ENCODE data around the gene TMEM88. TPM values are rescaled to one million over a fixed set of nuclear protein-coding genes. Genes with fewer than 3 reads are reported as not detected.

TMEM88 gene
- total and polyA plus RNA-seq, 3 donors from 2014 or later, result 4.6 to 7.4 (median 6.8) TPM

GRCh38 chr17:7840875-7841274 is 14.0 kb upstream of the TMEM88 start:
- TF ChIP-seq CTCF (IDR thresholded peaks at IDR 0.05) (no peak), POLR2A (IDR thresholded peaks at IDR 0.05) (no peak)
- H3K4me3 ChIP-seq, result peak overlapping the region in 1 of 2 donors; percentile 97

GRCh38 chr17:7841396-7841914 is 13.4 kb upstream of the TMEM88 start:
- H3K4me1 ChIP-seq, result peaks cover 52% of the 10 kb centered on the region
- intact Hi-C loops (cut with DNase I; ENCODE audit: low total_unique reads), result loop anchor here (5.0 kb wide), 1 partner anchor 311 kb away; the partner anchor contains the start of gene PER1

More at GRCh38 chr17:7840875-7841274, 14.0 kb upstream of the TMEM88 start:
- intact Hi-C loops (cut with DNase I; ENCODE audit: low total_unique reads), result loop anchor here (5.0 kb wide), 1 partner anchor 311 kb away; the partner anchor contains the start of gene PER1
- H3K27ac ChIP-seq, result peak overlapping the region; percentile 97
- peaks cover 52% of the 10 kb centered on the region for H3K4me1 ChIP-seq
- no peaks in the 10 kb centered on the region for H3K36me3 ChIP-seq (ENCODE audit: low read depth, missing control alignments)
- WGBS, 2 donors, result 53 to 63% methylated on average over 1 of the region's 1 CpG
- no peaks in the 10 kb centered on the region for H3K9me3 ChIP-seq
- no peak for DNase-seq
- H3K27me3 ChIP-seq, result no peaks in the 10 kb centered on the region

GRCh38 chr17:7841915-7842379 is 12.9 kb upstream of the TMEM88 start:
- H3K36me3 ChIP-seq (ENCODE audit: low read depth, missing control alignments), result no peaks in the 10 kb centered on the region
- TF ChIP-seq CTCF (IDR thresholded peaks at IDR 0.05), result peak in 1 of 3 experiments; percentile 5
- TF ChIP-seq POLR2A (IDR thresholded peaks at IDR 0.05), result no peak
- WGBS, 2 donors, result 0% methylated on average over 11 to 42 of the region's 46 CpGs
- H3K27ac ChIP-seq, result peak overlapping the region; percentile 97
- DNase-seq, result peak; percentile 93
- H3K27me3 ChIP-seq, result no peaks in the 10 kb centered on the region
- peaks cover 50% of the 10 kb centered on the region for H3K4me1 ChIP-seq
- intact Hi-C loops (cut with DNase I; ENCODE audit: low total_unique reads), result loop anchor here (5.0 kb wide), 1 partner anchor 310 kb away; the partner anchor contains the start of gene PER1
- H3K4me3 ChIP-seq, result peak overlapping the region; percentile 77 to 97
- no peaks in the 10 kb centered on the region for H3K9me3 ChIP-seq

More at GRCh38 chr17:7841396-7841914, 13.4 kb upstream of the TMEM88 start:
- Histone ChIP-seq H3K4me3 (peak overlapping the region; percentile 77 to 97), H3K9me3 (no peaks in the 10 kb centered on the region), H3K27ac (peak overlapping the region; percentile 97), H3K27me3 (no peaks in the 10 kb centered on the region), H3K36me3 (ENCODE audit: low read depth, missing control alignments) (no peaks in the 10 kb centered on the region)
- no peak for TF ChIP-seq POLR2A (IDR thresholded peaks at IDR 0.05)
- TF ChIP-seq CTCF (IDR thresholded peaks at IDR 0.05), result no peak
- 1 to 3% methylated on average over 25 to 30 of the region's 34 CpGs for WGBS, 2 donors
- DNase-seq, result peak; percentile 83

DNA sequence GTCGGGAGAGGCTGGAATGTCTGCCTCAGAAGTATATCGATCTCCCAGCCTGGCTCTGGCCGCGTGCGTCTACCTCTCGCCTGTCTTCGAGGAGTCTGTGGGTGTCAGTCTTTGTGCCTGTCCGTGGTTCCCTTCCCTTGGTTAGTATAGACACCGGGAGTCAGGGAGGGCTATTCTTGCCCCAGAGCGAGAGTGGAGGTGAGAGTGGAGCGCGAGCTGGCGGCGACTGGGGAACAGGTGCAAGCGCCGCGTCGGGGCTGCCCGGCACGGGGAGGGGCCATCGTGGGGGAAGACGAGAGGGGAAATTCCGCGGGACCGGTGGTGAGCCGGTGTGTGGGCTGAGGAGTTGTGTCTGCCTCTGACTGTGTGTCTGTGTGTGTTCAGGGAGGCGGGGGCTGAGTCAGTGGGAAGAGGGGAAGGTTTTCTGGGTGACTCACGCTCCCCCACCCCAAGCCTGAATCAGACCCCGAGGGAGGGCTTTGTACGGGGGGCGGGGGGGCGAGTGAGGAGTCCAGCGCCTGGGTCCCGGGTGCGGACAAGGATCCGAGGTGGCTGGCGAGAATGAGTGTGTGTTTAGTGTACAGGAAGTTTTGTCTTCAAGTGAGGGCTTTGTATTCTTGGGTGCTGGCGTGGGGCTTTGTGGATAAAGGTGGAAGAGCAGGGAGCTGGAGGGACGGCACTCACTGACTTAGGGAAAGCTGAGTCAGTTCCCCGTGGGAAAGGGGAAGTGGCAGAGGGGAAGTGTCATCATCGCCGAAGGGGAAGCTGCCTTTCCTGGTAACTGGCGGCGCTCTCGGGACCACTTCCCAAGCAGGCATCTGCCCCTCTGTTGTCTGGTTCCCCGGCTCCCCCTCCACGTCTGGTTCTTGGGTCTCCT is 12.2 kb upstream of the TMEM88 start:
- peak; percentile 65 for DNase-seq
- Histone ChIP-seq H3K9me3 (no peaks in the 10 kb centered on the region), H3K27ac (peak overlapping the region; percentile 97), H3K27me3 (no peaks in the 10 kb centered on the region), H3K4me3 (peak overlapping the region; percentile 77 to 97), H3K36me3 (ENCODE audit: low read depth, missing control alignments) (no peaks in the 10 kb centered on the region), H3K4me1 (peaks cover 43% of the 10 kb centered on the region)
- WGBS, 2 donors, result 0% methylated on average over 36 to 46 of the region's 47 CpGs
- intact Hi-C loops (cut with DNase I; ENCODE audit: low total_unique reads), result loop anchor here (5.0 kb wide), 1 partner anchor 310 kb away; the partner anchor contains the start of gene PER1
- TF ChIP-seq CTCF (IDR thresholded peaks at IDR 0.05) (no peak), POLR2A (IDR thresholded peaks at IDR 0.05) (no peak)

Data from testis (tissue), 3 donors.